PC-9 (cell line): Measurements from ENCODE around the gene NTNG2. TPM values are rescaled to one million over a fixed set of nuclear protein-coding genes. Genes with fewer than 3 reads are reported as not detected.
A peak's percentile ranks its signal among the peaks of the same experiment; 100 is the strongest.

ENCODE experiments used
- BruUV-seq: library from RNA; stranded (reverse); fragments of 400-500 nt; replicated peaks from 2 replicates; lab custom pipeline; 2021; lab: Mats Ljungman, UMichigan
- CTCF ChIA-PET: fragments of 300-600 bp; sonication (Branson Sonifier 250); formaldehyde crosslinking; loops from one replicate; lab custom pipeline; 2022; ENCODE audit warnings: antibody characterized with exemption; lab: Charles Lee
- POLR2A ChIA-PET: fragments of 300-600 bp; sonication (Branson Sonifier 250); formaldehyde crosslinking; loops from one replicate; lab custom pipeline; 2022; ENCODE audit warnings: antibody characterized with exemption; ENCODE audit not compliant: unreplicated experiment; lab: Charles Lee
- DNase-seq, 2 experiments: peaks; one replicate each; pipeline versions ENCODE4 v3.0.0 to v3.0.0-alpha.2; 2015 to 2022; ENCODE audit warnings: mixed read lengths in 1 of 2
- H2AFZ ChIP-seq: fragments of 200-600 bp; sonication (generic); 2 replicates; pipeline ENCODE4 v1.8.1; 2017; ENCODE audit warnings: antibody characterized with exemption
- H3F3A ChIP-seq: fragments of 200-600 bp; sonication (generic); 2 replicates; pipeline ENCODE4 v1.8.1; 2017; ENCODE audit warnings: antibody characterized with exemption, mild to moderate bottlenecking, low read depth; ENCODE audit not compliant: insufficient read depth
- H3K27ac ChIP-seq: fragments of 200-600 bp; sonication (generic); 2 replicates; pipeline ENCODE4 v1.6.1; 2016; ENCODE audit warnings: mixed run types
- H3K27me3 ChIP-seq: fragments of 200-600 bp; sonication (generic); 2 replicates; pipeline ENCODE4 v1.6.1; 2016; ENCODE audit warnings: low read depth, mixed run types; ENCODE audit not compliant: insufficient read depth
- H3K36me3 ChIP-seq: fragments of 200-600 bp; sonication (generic); 2 replicates; pipeline ENCODE4 v1.6.1; 2016; ENCODE audit warnings: low read depth, mixed run types
- H3K4me1 ChIP-seq: fragments of 200-600 bp; sonication (generic); replicated peaks from 2 replicates; pipeline ENCODE4 v1.6.1; 2016; ENCODE audit warnings: mixed run types; ENCODE audit not compliant: insufficient read depth
- H3K4me2 ChIP-seq: fragments of 200-600 bp; sonication (generic); 2 replicates; pipeline ENCODE4 v1.6.1; 2017; ENCODE audit warnings: mixed run types
- H3K4me3 ChIP-seq: fragments of 200-600 bp; sonication (generic); 2 replicates; pipeline ENCODE4 v1.6.1; 2016; ENCODE audit warnings: mixed run types
- H3K79me2 ChIP-seq: fragments of 200-600 bp; sonication (generic); 2 replicates; pipeline ENCODE4 v1.6.1; 2017; ENCODE audit warnings: low read depth, mixed run types
- H3K9me2 ChIP-seq: fragments of 200-600 bp; sonication (generic); 2 replicates; pipeline ENCODE4 v1.8.1; 2017; ENCODE audit warnings: mild to moderate bottlenecking; ENCODE audit not compliant: insufficient read depth
- H3K9me3 ChIP-seq: fragments of 200-600 bp; sonication (generic); 2 replicates; pipeline ENCODE4 v1.8.1; 2016; ENCODE audit warnings: low read depth; ENCODE audit not compliant: insufficient read depth
- H4K20me1 ChIP-seq: fragments of 200-600 bp; sonication (generic); 2 replicates; pipeline ENCODE4 v1.8.1; 2017; ENCODE audit not compliant: insufficient read depth
- CTCF ChIP-seq: fragments of 200-600 bp; sonication (generic); conservative IDR thresholded peaks from 2 replicates; pipeline ENCODE4 v1.6.1; 2017; ENCODE audit warnings: mixed run types, antibody characterized with exemption, mild to moderate bottlenecking, moderate library complexity
- EZH2 ChIP-seq: fragments of 200-600 bp; sonication (generic); IDR thresholded peaks from 2 replicates; pipeline ENCODE4 v1.8.0; 2017; ENCODE audit warnings: antibody characterized with exemption, low read depth
- intact Hi-C: fragments of 100-400 bp; cut with micrococcal nuclease; formaldehyde crosslinking; loops from one replicate; pipeline ENCODE4 v1.10.0; 2022; ENCODE audit not compliant: unreplicated experiment
- total RNA-seq: library from RNA; stranded (reverse); gene quantifications from 2 replicates; pipeline ENCODE4 v1.2.3, GENCODE V29; 2021

NTNG2 gene
- total RNA-seq, 1 experiment from 2014 or later = not detected

- no peak for TF ChIP-seq EZH2
- Histone ChIP-seq H4K20me1 (no peaks in the 10 kb centered on the region), H3K36me3 (no peaks in the 10 kb centered on the region), H3K4me2 (no peak overlapping the region), H3K9me2 (no peaks in the 10 kb centered on the region), H2AFZ (no peak overlapping the region), H3K9me3 (no peaks in the 10 kb centered on the region), H3F3A (no peaks in the 10 kb centered on the region), H3K4me3 (no peak overlapping the region), H3K27ac (no peak overlapping the region), H3K4me1 (no peaks in the 10 kb centered on the region), H3K79me2 (no peaks in the 10 kb centered on the region), H3K27me3 (peaks cover 98% of the 10 kb centered on the region)
- BruUV-seq = no TSS peak
- ChIA-PET POLR2A (no interaction called here), CTCF (interaction anchor here (0.7 kb wide), 1 partner anchor 126 kb away, joined by 14 read pairs; no protein-coding TSS in a partner anchor)
- intact Hi-C loops = no loop called here
- DNase-seq = no peak
These were observed 5.6 kb upstream of the NTNG2 start for GRCh38 chr9:132156262-132156661.

- H4K20me1 ChIP-seq = no peaks in the 10 kb centered on the region
- no peaks in the 10 kb centered on the region for H3K9me3 ChIP-seq
- H3K4me3 ChIP-seq = no peak overlapping the region
- no peaks in the 10 kb centered on the region for H3K4me1 ChIP-seq
- no peaks in the 10 kb centered on the region for H3K9me2 ChIP-seq
- intact Hi-C loops = no loop called here
- no peak for DNase-seq
- H3K4me2 ChIP-seq = no peak overlapping the region
- H3K79me2 ChIP-seq = no peaks in the 10 kb centered on the region
- H2AFZ ChIP-seq = no peak overlapping the region
- peaks cover 95% of the 10 kb centered on the region for H3K27me3 ChIP-seq
- H3K36me3 ChIP-seq = no peaks in the 10 kb centered on the region
- H3K27ac ChIP-seq = no peak overlapping the region
- no TSS peak for BruUV-seq
- no peaks in the 10 kb centered on the region for H3F3A ChIP-seq
- POLR2A ChIA-PET = no interaction called here
- CTCF ChIA-PET = no interaction called here
- no peak for TF ChIP-seq CTCF
- no peak for TF ChIP-seq EZH2
These were observed 4.3 kb upstream of the NTNG2 start for GRCh38 chr9:132157347-132158116.

GRCh38 chr9:132160802-132161742 lies 786 bp upstream of the NTNG2 start:
- ChIA-PET POLR2A (no interaction called here), CTCF (no interaction called here)
- Histone ChIP-seq H3F3A (no peaks in the 10 kb centered on the region), H3K27ac (no peak overlapping the region), H3K4me1 (no peaks in the 10 kb centered on the region), H3K36me3 (no peaks in the 10 kb centered on the region), H3K4me3 (peak overlapping the region; percentile 43; the same call in 1 of the 2 replicates), H3K9me3 (no peaks in the 10 kb centered on the region), H2AFZ (no peak overlapping the region), H4K20me1 (no peaks in the 10 kb centered on the region), H3K27me3 (peaks cover 90% of the 10 kb centered on the region), H3K79me2 (no peaks in the 10 kb centered on the region), H3K4me2 (peak overlapping the region; percentile 54; the same call in 1 of the 2 replicates), H3K9me2 (no peaks in the 10 kb centered on the region)
- DNase-seq = no peak
- BruUV-seq = no TSS peak
- peak; percentile 94 for TF ChIP-seq EZH2
- TF ChIP-seq CTCF = no peak
- intact Hi-C loops = no loop called here
